ENCODE results near the gene SYCP2L.
"Not testable (repeated sequence)": the region's sequence is repeated elsewhere in the genome, so short reads cannot be mapped to it uniquely, and the experiment has no call there.

Gene SYCP2L

GRCh38 chr6:10880366-10880765 lies 6.5 kb upstream of the SYCP2L start:
- no peak for DNase-seq (ENCODE audit: low spot score)

DNA sequence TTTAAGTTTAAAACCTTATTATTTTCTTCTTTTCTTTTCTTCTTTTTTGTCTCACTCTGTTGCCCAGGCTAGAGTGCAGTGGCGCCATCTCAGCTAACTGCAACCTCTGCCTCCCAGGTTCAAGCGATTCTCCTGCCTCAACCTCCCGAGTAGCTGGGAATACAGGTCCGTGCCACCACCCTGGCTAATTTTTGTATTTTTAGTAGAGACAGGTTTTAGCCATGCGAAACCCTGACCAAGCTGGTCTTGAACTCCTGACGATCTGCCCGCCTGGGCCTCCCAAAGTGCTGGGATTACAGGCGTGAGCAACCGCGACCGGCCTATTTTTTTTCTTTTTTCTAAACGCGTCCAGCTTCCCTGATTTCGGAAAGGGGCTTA lies 4.6 kb upstream of the SYCP2L start:
- not testable (repeated sequence) for DNase-seq (ENCODE audit: low spot score)

GRCh38 chr6:10882657-10883171 lies 4.1 kb upstream of the SYCP2L start:
- no peak for DNase-seq (ENCODE audit: low spot score)

GRCh38 chr6:10883312-10884244 lies 3.3 kb upstream of the SYCP2L start:
- DNase-seq (ENCODE audit: low spot score): no peak

- DNase-seq (ENCODE audit: low spot score): no peak
Measured at GRCh38 chr6:10884245-10884972, 2.4 kb upstream of the SYCP2L start.

DNA sequence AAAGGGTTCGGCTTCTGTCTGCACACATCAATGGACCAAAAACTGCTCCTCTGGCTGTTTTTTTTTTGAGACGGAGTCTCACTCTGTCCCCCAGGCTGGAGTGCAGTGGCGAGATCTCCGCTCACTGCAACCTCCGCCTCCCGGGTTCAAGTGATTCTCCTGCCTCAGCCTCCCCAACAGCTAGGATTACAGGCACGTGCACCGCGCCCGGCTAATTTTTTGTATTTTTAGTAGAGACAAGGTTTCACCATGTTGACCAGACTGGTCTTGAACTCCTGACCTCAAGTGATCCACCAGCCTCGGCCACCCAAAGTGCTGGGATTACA lies 524 bp upstream of the SYCP2L start:
- DNase-seq (ENCODE audit: low spot score): not testable (repeated sequence)

DNA sequence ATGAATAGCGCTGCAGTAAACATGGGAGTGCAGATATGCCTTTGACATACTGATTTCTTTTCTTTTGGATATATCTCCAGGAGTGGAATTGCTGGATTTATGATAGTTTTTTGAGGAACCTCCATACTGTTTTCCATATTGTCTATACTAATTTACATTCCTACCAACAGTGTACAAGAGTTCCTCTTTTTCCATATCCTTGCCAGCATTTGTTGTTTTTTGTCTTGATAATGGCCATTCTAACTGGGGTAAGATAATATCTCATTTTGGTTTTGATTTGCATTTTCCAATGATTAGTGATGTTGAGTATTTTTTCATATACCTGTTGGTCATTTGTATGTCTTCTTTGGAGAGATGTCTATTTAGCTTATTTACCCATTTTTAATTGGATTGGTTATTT lies 3.3 kb downstream of the SYCP2L start:
- DNase-seq (ENCODE audit: low spot score): no peak

DNA sequence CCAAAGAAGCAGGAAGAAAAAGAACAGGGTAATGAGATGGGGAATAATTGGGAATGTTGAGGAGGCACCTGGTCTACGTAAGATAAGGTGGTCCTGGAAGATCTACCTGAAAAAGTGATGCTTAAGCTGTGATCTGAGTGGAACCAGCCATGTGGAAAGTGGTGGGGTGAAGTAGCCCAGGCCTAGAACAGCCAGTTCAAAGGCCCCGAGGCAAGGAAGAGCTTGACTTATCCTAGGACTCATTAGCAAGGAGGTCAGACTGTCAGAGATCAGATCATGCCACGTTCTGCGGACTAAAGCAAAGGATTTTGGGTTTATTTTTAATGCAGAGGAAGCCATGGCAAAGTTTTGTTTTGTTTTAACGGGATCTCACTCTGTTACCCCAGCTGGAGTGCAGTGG lies 5.1 kb downstream of the SYCP2L start:
- DNase-seq (ENCODE audit: low spot score): no peak

- DNase-seq (ENCODE audit: low spot score): no peak
Measured at GRCh38 chr6:10894958-10895357, 8.1 kb downstream of the SYCP2L start.

DNA sequence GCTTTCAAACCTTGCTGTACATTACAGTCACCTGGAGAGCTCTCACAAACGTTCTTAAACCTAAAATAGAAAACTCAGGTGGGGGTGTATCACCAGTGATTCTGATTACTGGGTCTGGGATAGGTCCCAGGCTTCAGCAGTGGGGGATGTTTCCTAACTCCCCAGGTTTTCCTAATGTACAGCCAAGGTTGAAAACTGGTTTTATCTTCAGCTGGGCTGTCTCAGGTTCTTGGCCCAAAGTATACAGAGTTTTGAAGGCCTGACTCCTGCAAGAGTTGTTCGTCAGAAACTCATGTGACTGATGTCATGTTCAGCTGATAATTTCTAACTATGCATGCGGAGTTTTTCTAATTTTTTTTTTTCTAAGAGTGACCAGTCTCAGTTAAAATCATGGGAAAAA lies 9.8 kb downstream of the SYCP2L start:
- DNase-seq (ENCODE audit: low spot score): no peak

GRCh38 chr6:10901770-10902169 lies 14.9 kb downstream of the SYCP2L start:
- no peak for DNase-seq (ENCODE audit: low spot score)

- no peak for DNase-seq (ENCODE audit: low spot score)
Measured at GRCh38 chr6:10904015-10904414, 17.2 kb downstream of the SYCP2L start.

GRCh38 chr6:10908228-10908627 lies 21.4 kb downstream of the SYCP2L start:
- DNase-seq (ENCODE audit: low spot score): no peak

DNA sequence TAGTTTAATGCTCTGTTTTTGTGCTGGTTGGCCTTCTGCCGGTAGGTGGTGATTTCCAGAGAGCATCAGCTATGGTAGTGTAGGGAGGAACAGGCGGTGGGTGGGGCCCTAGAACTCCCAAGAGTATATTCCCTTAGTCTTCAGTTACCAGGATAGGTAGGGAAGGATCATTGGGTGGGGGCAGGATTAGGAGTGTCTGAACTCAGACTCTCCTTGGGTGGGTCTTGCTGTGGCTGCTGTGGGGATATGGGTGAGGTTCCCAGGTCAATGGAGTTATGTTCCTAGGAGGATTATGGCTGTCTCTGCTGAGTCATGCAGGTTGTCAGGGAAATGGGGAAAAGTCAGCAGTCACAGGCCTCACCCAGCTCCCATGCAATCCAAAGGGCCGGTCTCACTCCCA lies 32.7 kb downstream of the SYCP2L start:
- not testable (repeated sequence) for DNase-seq (ENCODE audit: low spot score)

- no peak for DNase-seq (ENCODE audit: low spot score)
Measured at GRCh38 chr6:10933126-10933525, 46.3 kb downstream of the SYCP2L start.

- DNase-seq (ENCODE audit: low spot score): no peak
Measured at GRCh38 chr6:10939840-10940239, 53.0 kb downstream of the SYCP2L start.

DNA sequence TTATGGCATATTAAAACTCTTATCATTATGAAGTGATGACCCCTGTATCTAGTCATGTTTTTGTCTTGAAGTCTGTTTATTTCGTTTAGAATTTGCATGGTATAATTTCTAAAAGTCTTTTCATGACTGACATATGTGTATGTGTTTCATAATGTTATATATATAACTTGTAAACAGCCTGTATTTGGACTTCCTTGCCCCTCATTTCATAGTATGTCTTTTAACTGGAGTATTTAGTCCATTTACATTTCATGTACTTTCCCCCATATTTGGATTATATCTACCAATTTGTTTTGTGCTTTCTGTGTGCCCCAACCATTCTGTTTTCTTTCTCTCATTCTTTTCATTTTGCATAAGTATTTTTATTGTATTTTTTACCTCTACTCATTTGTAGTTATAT lies 59.0 kb downstream of the SYCP2L start:
- no peak for DNase-seq (ENCODE audit: low spot score)

- DNase-seq (ENCODE audit: low spot score): no peak
Measured at GRCh38 chr6:10947966-10948365, 61.1 kb downstream of the SYCP2L start.

DNA sequence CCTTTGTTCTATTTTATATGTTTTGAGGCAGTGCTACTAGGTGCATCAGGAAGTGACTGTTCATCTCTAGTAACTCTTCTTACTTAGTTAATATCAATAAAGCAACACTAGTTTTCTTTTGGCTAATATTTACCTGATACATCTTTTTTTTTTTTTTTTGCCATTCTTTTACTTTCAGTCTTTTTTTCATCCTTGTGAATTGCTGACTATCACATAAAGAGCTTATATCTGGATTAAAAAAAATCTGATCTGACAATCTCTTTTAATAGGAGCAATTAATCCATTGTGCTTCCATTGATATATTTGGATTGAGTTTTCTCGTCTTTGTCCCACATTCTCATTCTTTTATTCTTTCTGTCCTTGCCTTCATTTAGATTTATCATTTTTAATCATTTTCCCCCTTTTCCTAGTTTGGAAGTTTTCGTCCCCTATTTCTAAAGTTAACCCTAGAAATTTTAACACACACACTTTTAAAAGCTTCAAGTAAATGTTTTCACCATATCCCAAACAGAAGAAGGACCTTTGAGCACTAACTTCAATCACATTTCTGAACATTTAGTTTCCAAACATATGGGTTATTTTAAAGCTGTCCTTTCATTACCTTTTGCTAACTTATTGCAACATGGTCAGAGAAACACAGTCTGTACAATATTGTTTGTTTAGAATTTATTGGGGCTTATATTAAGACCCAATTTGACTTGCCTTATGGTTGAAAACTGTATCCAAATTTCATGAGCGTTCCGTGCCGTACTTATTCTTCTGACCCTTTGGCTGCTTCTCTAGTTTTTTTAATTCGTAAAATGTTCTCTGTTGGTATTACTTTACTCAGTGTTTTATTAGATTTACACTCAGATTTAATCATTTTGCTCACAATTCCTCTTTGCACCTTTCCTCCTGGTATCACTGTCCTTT lies 63.0 kb downstream of the SYCP2L start:
- DNase-seq (ENCODE audit: low spot score): no peak

- DNase-seq (ENCODE audit: low spot score): no peak
Measured at GRCh38 chr6:10951675-10952282, 64.9 kb downstream of the SYCP2L start.

DNA sequence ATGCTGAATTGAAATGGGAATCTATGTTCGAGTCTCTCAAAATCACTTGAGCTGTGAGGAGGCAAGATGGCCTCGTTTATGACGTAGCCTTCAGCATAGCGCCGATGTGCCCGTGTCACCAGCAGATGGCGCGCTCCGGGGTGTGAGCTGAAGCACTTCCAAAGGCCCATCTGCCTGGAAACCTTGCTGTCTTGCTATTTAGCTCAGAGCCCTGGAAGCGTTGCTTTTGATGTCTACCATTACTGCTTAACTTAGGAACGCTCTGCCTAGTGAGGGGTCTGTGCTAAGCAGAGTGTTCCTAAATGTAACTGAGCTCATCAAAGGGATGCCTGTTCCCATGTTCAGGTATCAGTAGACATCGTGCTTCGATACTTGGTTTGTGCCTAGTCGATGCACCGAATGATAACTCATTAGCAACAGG lies 67.7 kb downstream of the SYCP2L start:
- peak; percentile 50 for DNase-seq (ENCODE audit: low spot score)

DNA sequence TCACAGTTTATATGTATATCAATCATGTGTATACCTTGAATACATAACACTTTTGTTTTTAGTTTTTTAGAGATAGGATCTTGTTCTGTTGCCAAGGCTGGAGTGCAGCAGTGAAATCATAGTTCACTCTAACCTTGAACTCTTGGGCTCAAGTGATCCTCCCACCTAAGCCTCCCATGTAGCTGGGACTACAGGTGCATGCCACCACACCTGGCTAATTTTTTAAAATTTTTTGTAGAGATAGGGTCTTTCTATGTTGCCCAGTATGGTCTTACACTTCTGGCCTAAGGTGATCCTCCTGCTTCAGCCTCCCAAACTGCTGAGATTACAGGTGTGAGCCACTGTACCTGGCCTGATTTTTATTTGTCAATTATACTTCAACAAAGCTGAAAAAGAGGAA lies 69.9 kb downstream of the SYCP2L start:
- no peak for DNase-seq (ENCODE audit: low spot score)
